Measurements from ENCODE around the gene ZNF862. TPM values are rescaled to one million over a fixed set of nuclear protein-coding genes. Genes with fewer than 3 reads are reported as not detected.

Gene ZNF862
- polyA plus RNA-seq, 1 of the 3 experiments (the other 2 are of a cell fraction): 17.3 TPM

- Histone ChIP-seq H3K4me2 (peak overlapping the region; percentile 32), H3K9me3 (no peaks in the 10 kb centered on the region), H3K9me2 (no peaks in the 10 kb centered on the region), H4K20me1 (ENCODE audit: insufficient read depth) (no peaks in the 10 kb centered on the region), H3K4me1 (ENCODE audit: control insufficient read depth in 1 of 2, insufficient read depth in 2 of 2, low read depth in 1 of 2, low read length in 1 of 2) (peaks cover 19 to 21% of the 10 kb centered on the region in 2 experiments), H3K79me2 (ENCODE audit: insufficient read depth) (no peaks in the 10 kb centered on the region), H3F3A (replicated peaks; ENCODE audit: insufficient read depth) (no peaks in the 10 kb centered on the region), H3K27ac (ENCODE audit: low read depth in 2 of 2, low read length in 1 of 2) (peak overlapping the region; percentile 36; a peak in 3 of 4 replicates), H3K27me3 (ENCODE audit: insufficient read depth) (no peaks in the 10 kb centered on the region), H3K36me3 (replicated peaks in 1 of 2; ENCODE audit: control insufficient read depth in 1 of 2, insufficient read depth in 2 of 2, low read length in 1 of 2) (peaks cover 4 to 22% of the 10 kb centered on the region in 2 experiments), H3K9ac (no peak overlapping the region), H3K4me3 (ENCODE audit: low read depth in 2 of 2, low read length in 1 of 2) (no peak overlapping the region), H2AFZ (ENCODE audit: low read depth) (peak overlapping the region; percentile 16; the same call in 1 of the 2 replicates)
- TF ChIP-seq NFIC (IDR thresholded peaks at IDR 0.05; ENCODE audit: borderline replicate concordance) (peak; percentile 61), TCF12 (IDR thresholded peaks at IDR 0.05) (peak; percentile 40; the same call in 1 of the 2 replicates), MXI1 (IDR thresholded peaks at IDR 0.05; ENCODE audit: low read depth, low read length) (no peak), FOSL2 (IDR thresholded peaks at IDR 0.05; ENCODE audit: borderline replicate concordance, low read depth) (peak; percentile 72), JUND (IDR thresholded peaks at IDR 0.05) (peak; percentile 53; the same call in 1 of the 2 replicates)
- CTCF ChIA-PET: interaction anchor here (0.9 to 3.0 kb wide), 5 partner anchors 16 to 77 kb away, joined by 3 to 15 read pairs (median 3); no protein-coding TSS in a partner anchor
- POLR2A ChIA-PET: no interaction called here
- no peak for DNase-seq
- WGBS (ENCODE audit: low lambda C conversion rate): 88% methylated on average over 16 of the region's 16 CpGs
Observed at GRCh38 chr7:149855361-149856305, 17.5 kb downstream of the ZNF862 start.

- Histone ChIP-seq H3K36me3 (replicated peaks in 1 of 2; ENCODE audit: control insufficient read depth in 1 of 2, insufficient read depth in 2 of 2, low read length in 1 of 2) (peaks cover 4 to 30% of the 10 kb centered on the region in 2 experiments), H4K20me1 (ENCODE audit: insufficient read depth) (no peaks in the 10 kb centered on the region), H3K9me2 (no peaks in the 10 kb centered on the region), H3K9me3 (no peaks in the 10 kb centered on the region), H3K27me3 (ENCODE audit: insufficient read depth) (no peaks in the 10 kb centered on the region), H3K4me1 (ENCODE audit: control insufficient read depth in 1 of 2, insufficient read depth in 2 of 2, low read depth in 1 of 2, low read length in 1 of 2) (peaks cover 19 to 21% of the 10 kb centered on the region in 2 experiments), H3F3A (replicated peaks; ENCODE audit: insufficient read depth) (no peaks in the 10 kb centered on the region), H3K79me2 (ENCODE audit: insufficient read depth) (no peaks in the 10 kb centered on the region), H3K27ac (ENCODE audit: low read depth in 2 of 2, low read length in 1 of 2) (no peak overlapping the region), H3K4me2 (no peak overlapping the region), H2AFZ (ENCODE audit: low read depth) (no peak overlapping the region), H3K9ac (no peak overlapping the region), H3K4me3 (ENCODE audit: low read depth in 2 of 2, low read length in 1 of 2) (no peak overlapping the region)
- WGBS (ENCODE audit: low lambda C conversion rate): 97% methylated on average over 8 of the region's 8 CpGs
- TF ChIP-seq JUND (IDR thresholded peaks at IDR 0.05) (no peak), CTCF (IDR thresholded peaks at IDR 0.05) (no peak), GABPA (IDR thresholded peaks at IDR 0.05; ENCODE audit: low read depth) (no peak)
- ChIA-PET POLR2A (no interaction called here), CTCF (interaction anchor here (3.0 kb wide), 1 partner anchor 50 kb away, joined by 15 read pairs; no protein-coding TSS in a partner anchor)
- DNase-seq: no peak
Observed at GRCh38 chr7:149856583-149856982, 18.4 kb downstream of the ZNF862 start.

- Histone ChIP-seq H4K20me1 (ENCODE audit: insufficient read depth) (no peaks in the 10 kb centered on the region), H3K27ac (ENCODE audit: low read depth in 2 of 2, low read length in 1 of 2) (no peak overlapping the region), H3K9me2 (no peaks in the 10 kb centered on the region), H3K36me3 (replicated peaks in 1 of 2; ENCODE audit: control insufficient read depth in 1 of 2, insufficient read depth in 2 of 2, low read length in 1 of 2) (peaks cover 4 to 40% of the 10 kb centered on the region in 2 experiments), H3K9ac (no peak overlapping the region), H3K4me1 (ENCODE audit: control insufficient read depth in 1 of 2, insufficient read depth in 2 of 2, low read depth in 1 of 2, low read length in 1 of 2) (peaks cover 17 to 18% of the 10 kb centered on the region in 2 experiments), H3K4me2 (no peak overlapping the region), H3K4me3 (ENCODE audit: low read depth in 2 of 2, low read length in 1 of 2) (no peak overlapping the region), H3K79me2 (ENCODE audit: insufficient read depth) (no peaks in the 10 kb centered on the region), H3K27me3 (ENCODE audit: insufficient read depth) (no peaks in the 10 kb centered on the region), H3F3A (replicated peaks; ENCODE audit: insufficient read depth) (no peaks in the 10 kb centered on the region), H2AFZ (ENCODE audit: low read depth) (no peak overlapping the region), H3K9me3 (no peaks in the 10 kb centered on the region)
- ChIA-PET CTCF (interaction anchor here (0.6 to 2.4 kb wide), 2 partner anchors 53 to 598 kb away, joined by 3 to 8 read pairs; no protein-coding TSS in a partner anchor), POLR2A (no interaction called here)
- WGBS (ENCODE audit: low lambda C conversion rate): 52% methylated on average over 6 of the region's 6 CpGs
- no peak for DNase-seq
- no peak for TF ChIP-seq JUND (IDR thresholded peaks at IDR 0.05)
- no peak for TF ChIP-seq IRF3 (IDR thresholded peaks at IDR 0.05; ENCODE audit: low read depth, low read length)
- no peak for TF ChIP-seq CHD2 (IDR thresholded peaks at IDR 0.05; ENCODE audit: low read length, partially characterized antibody)
- TF ChIP-seq EP300 (IDR thresholded peaks at IDR 0.05; ENCODE audit: borderline replicate concordance in 1 of 2, low read depth in 1 of 2, low read length in 1 of 2): no peak
- no peak for TF ChIP-seq RCOR1 (IDR thresholded peaks at IDR 0.05; ENCODE audit: low read length)
- TF ChIP-seq PBX3 (IDR thresholded peaks at IDR 0.05): no peak
- no peak for TF ChIP-seq FOXM1 (IDR thresholded peaks at IDR 0.05; ENCODE audit: low read depth)
- no peak for TF ChIP-seq FOSL2 (IDR thresholded peaks at IDR 0.05; ENCODE audit: borderline replicate concordance, low read depth)
- TF ChIP-seq ZBTB33 (IDR thresholded peaks at IDR 0.05; ENCODE audit: borderline replicate concordance, low read depth): no peak
Observed at GRCh38 chr7:149859369-149859768, 21.2 kb downstream of the ZNF862 start.
